Spleen (tissue), 11 donors: ENCODE data around the gene TNS1. TPM values are rescaled to one million over a fixed set of nuclear protein-coding genes. Genes with fewer than 3 reads are reported as not detected.

Experiments
- DNase-seq: peaks from one replicate; pipeline ENCODE4 v3.0.0-alpha.2; 2020
- H3K27ac ChIP-seq, 8 donors: fragments of 200-600 bp; sonication (generic) in 7 of 8; 1 replicate in 4 of 8; 2 replicates in 4 of 8; pipeline versions ENCODE4 v1.5.0 to v1.8.0; 2016 to 2021; ENCODE audit warnings: inconsistent platforms in 4 of 8, mild to moderate bottlenecking in 4 of 8, moderate library complexity in 1 of 8
- H3K27me3 ChIP-seq, 7 donors: fragments of 200-600 bp; sonication (generic) in 6 of 7; replicated peaks in 1 of 7; 1 replicate in 4 of 7; 2 replicates in 3 of 7; pipeline versions ENCODE4 v1.5.0 to v1.8.0; 2016 to 2021; ENCODE audit warnings: inconsistent platforms in 3 of 7, mild to moderate bottlenecking in 1 of 7
- H3K36me3 ChIP-seq, 6 donors: fragments of 200-600 bp; sonication (generic) in 5 of 6; 1 replicate in 4 of 6; 2 replicates in 2 of 6; pipeline versions ENCODE4 v1.5.0 to v1.8.0; 2016 to 2021; ENCODE audit warnings: inconsistent platforms in 2 of 6
- H3K4me1 ChIP-seq, 6 donors: fragments of 200-600 bp; sonication (generic) in 5 of 6; 1 replicate in 3 of 6; 2 replicates in 3 of 6; pipeline versions ENCODE4 v1.5.0 to v1.8.0; 2016 to 2021; ENCODE audit warnings: inconsistent platforms in 3 of 6
- H3K4me3 ChIP-seq, 8 donors: fragments of 200-600 bp; sonication (generic) in 7 of 8; 1 replicate in 4 of 8; 2 replicates in 4 of 8; pipeline versions ENCODE4 v1.5.0 to v1.8.0; 2016 to 2021; ENCODE audit warnings: inconsistent platforms in 4 of 8, mild to moderate bottlenecking in 4 of 8, moderate library complexity in 2 of 8
- H3K9me3 ChIP-seq, 8 donors: fragments of 200-600 bp; sonication (generic) in 7 of 8; 1 replicate in 4 of 8; 2 replicates in 4 of 8; pipeline versions ENCODE4 v1.5.0 to v1.8.0; 2016 to 2021; ENCODE audit warnings: inconsistent platforms in 4 of 8
- CTCF ChIP-seq, 11 experiments: fragments of 200-600 bp in 7 of 11; fragments of 450-650 bp in 4 of 11; sonication (generic) in 4 of 11; IDR thresholded peaks in 8 of 11; conservative IDR thresholded peaks in 3 of 11; 1 replicate in 7 of 11; 2 replicates in 4 of 11; pipeline versions ENCODE4 v1.4.0 to v1.8.0; 2016 to 2021; ENCODE audit warnings: antibody characterized with exemption in 11 of 11, inconsistent platforms in 4 of 11, mild to moderate bottlenecking in 1 of 11
- POLR2A ChIP-seq, 3 donors: fragments of 450-650 bp; IDR thresholded peaks; one replicate each; pipeline ENCODE4 v1.5.1; 2017; ENCODE audit warnings: antibody characterized with exemption in 3 of 3, mild to moderate bottlenecking in 1 of 3
- POLR2AphosphoS5 ChIP-seq, 3 donors: sonication (generic); formaldehyde crosslinking; IDR thresholded peaks; one replicate each; pipeline ENCODE4 v1.5.1; 2017; ENCODE audit warnings: antibody characterized with exemption in 3 of 3
- WGBS, 5 donors: extraction: QIAGEN DNeasy Blood & Tissue Kit in 3 of 5; methylation state at CpG; one replicate each; pipeline versions ENCODE4 v1.1.5 to v1.1.7; 2013 to 2018; 5-methylcytosine and 5-hydroxymethylcytosine counted together
- intact Hi-C: fragments of 100-400 bp; cut with DNase I; formaldehyde crosslinking; loops from one replicate; pipeline ENCODE4 v1.15.0; 2023; ENCODE audit warnings: low total_unique reads
- polyA plus RNA-seq, 3 donors: library from polyadenylated mRNA; stranded (reverse); fragments of 200-250 nt; gene quantifications; one replicate each; pipeline ENCODE4 v1.2.1, GENCODE V29; 2013
- total RNA-seq, 7 donors: library from RNA; depleted of rRNA in 3 of 7; stranded (reverse); fragments of >200 nt in 3 of 7; fragmentation: NEBNext Ultra II Directional in 4 of 7; extraction: Animal tissue kit (Norgen Biotek cat#: 25700) in 4 of 7; gene quantifications; one replicate each; pipeline versions ENCODE4 v1.1.0 to v1.2.1, GENCODE V29; 2016 to 2021
- donor health status: healthy with polysubstance abuse.
- donor health status: DM: no; HTN: no; CAD: no; lungs with moderate emphysema.
- donor health status: DM: no; HTN: no; CAD: no.
- donor health status: Bipolar disorder and iron deficiency.
- donor health status: healthy.
- donor health status: DM: no; HTN: no; CAD: no.
- donor health status: DM: yes; HTN: yes; CAD: no.

TNS1 gene
- total and polyA plus RNA-seq, 10 donors, result 6.9 to 580 (median 246) TPM

- TF ChIP-seq POLR2A (IDR thresholded peaks at IDR 0.05) (no peak), POLR2AphosphoS5 (IDR thresholded peaks at IDR 0.05) (no peak), CTCF (IDR thresholded peaks at IDR 0.05 in 8 of 11, conservative IDR thresholded peaks at IDR 0.05 in 3 of 11) (no peak)
- H3K27ac ChIP-seq, result peak overlapping the region in 6 of 8 donors; percentile 38 to 88 (median 82)
- no peaks in the 10 kb centered on the region for H3K9me3 ChIP-seq
- DNase-seq, result no peak
- peaks cover 0 to 6% (median under 1%) of the 10 kb centered on the region in 6 donors for H3K36me3 ChIP-seq
- no peaks in the 10 kb centered on the region for H3K27me3 ChIP-seq
- no peak overlapping the region for H3K4me3 ChIP-seq
- peaks cover 55 to 100% (median 82%) of the 10 kb centered on the region in 6 donors for H3K4me1 ChIP-seq
- intact Hi-C loops, result no loop called here
- WGBS, 5 donors, result 56 to 87% (median 79%) methylated on average over 5 of the region's 5 CpGs
Observed at GRCh38 chr2:217924346-217924901, 78.4 kb downstream of the TNS1 start.

- peaks cover 52 to 100% (median 81%) of the 10 kb centered on the region in 6 donors for H3K4me1 ChIP-seq
- no peaks in the 10 kb centered on the region for H3K9me3 ChIP-seq
- DNase-seq, result no peak
- 65 to 89% (median 84%) methylated on average over 7 to 8 of the region's 8 CpGs for WGBS, 5 donors
- no peaks in the 10 kb centered on the region for H3K27me3 ChIP-seq
- H3K27ac ChIP-seq, result peak overlapping the region in 6 of 8 donors; percentile 38 to 88 (median 82)
- no peak for TF ChIP-seq CTCF (IDR thresholded peaks at IDR 0.05 in 8 of 11, conservative IDR thresholded peaks at IDR 0.05 in 3 of 11)
- no peak for TF ChIP-seq POLR2A (IDR thresholded peaks at IDR 0.05)
- peak in 1 of 3 donors; percentile 11 for TF ChIP-seq POLR2AphosphoS5 (IDR thresholded peaks at IDR 0.05)
- intact Hi-C loops, result no loop called here
- H3K4me3 ChIP-seq, result no peak overlapping the region
- peaks cover 0 to 18% (median 3%) of the 10 kb centered on the region in 6 donors for H3K36me3 ChIP-seq
Observed at GRCh38 chr2:217923007-217923686, 79.6 kb downstream of the TNS1 start.

DNA sequence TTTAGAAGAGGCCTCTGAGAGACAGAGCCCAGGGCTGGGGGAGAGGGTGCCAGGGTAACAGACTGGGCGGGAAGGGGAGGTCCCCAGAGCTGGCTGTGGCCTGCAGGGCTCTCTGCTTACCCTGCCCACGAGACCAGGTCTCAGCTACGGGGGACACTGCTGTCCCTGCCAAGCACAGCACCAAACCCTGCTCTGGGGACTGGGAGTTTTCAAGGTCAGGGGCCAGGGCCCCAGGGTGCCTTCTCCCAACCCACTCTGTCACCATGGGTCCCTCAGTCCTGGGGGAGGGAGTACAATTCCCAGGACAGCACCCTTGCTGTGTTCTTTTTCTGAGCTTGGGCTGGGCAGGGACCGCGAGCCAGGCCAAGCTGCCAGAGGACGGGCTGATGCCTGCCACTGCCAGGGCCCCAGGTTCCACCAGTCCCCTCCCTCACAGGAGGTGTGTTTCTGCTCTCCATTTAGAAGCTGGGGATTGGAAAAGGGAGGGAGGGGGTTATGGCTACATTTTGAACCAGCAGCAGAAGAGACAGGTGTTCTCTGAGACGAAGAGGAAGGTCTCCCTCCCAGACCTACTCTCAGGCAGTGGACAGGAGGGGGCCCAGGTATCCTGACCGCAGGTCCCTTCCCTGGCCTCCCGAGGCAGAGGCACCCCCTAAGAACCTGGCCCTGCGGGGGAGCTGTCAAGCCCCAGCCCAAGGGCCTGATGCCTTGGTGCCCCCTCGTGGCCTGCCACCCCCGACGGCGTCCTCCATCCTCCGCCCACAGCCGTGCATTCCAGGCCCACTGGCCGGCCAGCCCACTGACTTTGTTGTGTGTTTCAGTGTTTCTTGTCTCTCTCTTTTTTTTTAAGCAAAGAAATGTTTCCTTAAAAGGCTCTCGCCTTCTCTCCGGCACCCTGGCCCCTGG, 80.4 kb downstream of the TNS1 start:
- H3K4me3 ChIP-seq, result no peak overlapping the region
- 45 to 78% (median 66%) methylated on average over 18 to 19 of the region's 19 CpGs for WGBS, 5 donors
- H3K36me3 ChIP-seq, result peaks cover 0 to 26% (median 3%) of the 10 kb centered on the region in 6 donors
- intact Hi-C loops, result no loop called here
- H3K4me1 ChIP-seq, result peaks cover 46 to 100% (median 80%) of the 10 kb centered on the region in 6 donors
- no peaks in the 10 kb centered on the region for H3K27me3 ChIP-seq
- DNase-seq, result no peak
- TF ChIP-seq POLR2A (IDR thresholded peaks at IDR 0.05) (no peak), CTCF (IDR thresholded peaks at IDR 0.05 in 8 of 11, conservative IDR thresholded peaks at IDR 0.05 in 3 of 11) (peak in 5 of 11 experiments; percentile 9 to 35 (median 32)), POLR2AphosphoS5 (IDR thresholded peaks at IDR 0.05) (peak; percentile 44 to 80 (median 56))
- H3K9me3 ChIP-seq, result no peaks in the 10 kb centered on the region
- peak overlapping the region; percentile 37 to 88 (median 80) for H3K27ac ChIP-seq
